Activated CD4-positive, alpha-beta T cell treated with anti-CD3 and anti-CD28 coated beads for 36 hours (primary cell): ENCODE results near the gene PIAS2. TPM values are rescaled to one million over a fixed set of nuclear protein-coding genes. Genes with fewer than 3 reads are reported as not detected.

Experiments
- ATAC-seq: fragments of 200-7000 bp; cut with Tn5 transposase; one replicate; pipeline ENCODE4 v1.10.0; 2021; ENCODE audit warnings: mild to moderate bottlenecking, moderate library complexity
- CTCF ChIA-PET: fragments of 350-600 bp; sonication (Branson Sonifier 250); formaldehyde crosslinking; loops from one replicate; lab custom pipeline; 2021; ENCODE audit warnings: antibody characterized with exemption; lab: Charles Lee
- POLR2A ChIA-PET: fragments of 350-600 bp; sonication (Branson Sonifier 250); formaldehyde crosslinking; loops from one replicate; lab custom pipeline; 2021; ENCODE audit warnings: antibody characterized with exemption, inconsistent platforms; lab: Charles Lee
- DNase-seq: peaks from one replicate; pipeline ENCODE4 v3.0.0-alpha.2; 2020
- H3K27ac Mint-ChIP-seq: one replicate; pipeline ENCODE4 v1.8.0; 2021; ENCODE audit warnings: mixed read lengths
- H3K27me3 Mint-ChIP-seq: one replicate; pipeline ENCODE4 v1.8.0; 2021; ENCODE audit warnings: mixed read lengths
- H3K36me3 Mint-ChIP-seq: one replicate; pipeline ENCODE4 v1.8.0; 2021; ENCODE audit warnings: low read depth, mixed read lengths
- H3K4me1 Mint-ChIP-seq: one replicate; pipeline ENCODE4 v1.8.0; 2021; ENCODE audit warnings: mixed read lengths
- H3K4me3 Mint-ChIP-seq: one replicate; pipeline ENCODE4 v1.8.0; 2021; ENCODE audit warnings: mild to moderate bottlenecking, moderate library complexity, mixed read lengths
- H3K9me3 Mint-ChIP-seq: one replicate; pipeline ENCODE4 v1.8.0; 2021; ENCODE audit warnings: low read depth, mixed read lengths
- intact Hi-C, 2 experiments: fragments of 100-400 bp; cut with DNase I in 1 of 2; cut with micrococcal nuclease in 1 of 2; formaldehyde crosslinking; loops; one replicate each; pipeline versions ENCODE4 v1.14.2 to v1.15.1; 2022 to 2024; cut with DNase I, micrococcal nuclease
- total RNA-seq, 2 experiments: library from RNA; stranded (reverse); gene quantifications; one replicate each; pipeline ENCODE4 v1.2.3, GENCODE V29; 2021

The PIAS2 gene
- total RNA-seq, 2 experiments from 2014 or later = 27.1 to 28.2 TPM

GRCh38 chr18:46939998-46940571, 22.8 kb upstream of the PIAS2 start:
- ChIA-PET CTCF (interaction anchor here (1.6 kb wide), 1 partner anchor 12 kb away, joined by 3 read pairs; no protein-coding TSS in a partner anchor), POLR2A (no interaction called here)
- H3K27ac Mint-ChIP-seq = no peak overlapping the region

GRCh38 chr18:46939337-46939963, 22.1 kb upstream of the PIAS2 start:
- H3K36me3 Mint-ChIP-seq = no peaks in the 10 kb centered on the region
- H3K9me3 Mint-ChIP-seq = no peaks in the 10 kb centered on the region
- no peak overlapping the region for H3K4me3 Mint-ChIP-seq
- intact Hi-C loops = no loop called here
- POLR2A ChIA-PET = no interaction called here
- no peak overlapping the region for H3K27ac Mint-ChIP-seq
- DNase-seq (no peak), ATAC-seq (no peak)
- H3K27me3 Mint-ChIP-seq = peaks cover 3% of the 10 kb centered on the region
- CTCF ChIA-PET = interaction anchor here (1.6 kb wide), 1 partner anchor 13 kb away, joined by 3 read pairs; no protein-coding TSS in a partner anchor
- no peaks in the 10 kb centered on the region for H3K4me1 Mint-ChIP-seq

More at GRCh38 chr18:46939998-46940571, 22.8 kb upstream of the PIAS2 start:
- H3K4me3 Mint-ChIP-seq = no peak overlapping the region
- ATAC-seq (no peak), DNase-seq (no peak)
- no peaks in the 10 kb centered on the region for H3K4me1 Mint-ChIP-seq
- peaks cover 3% of the 10 kb centered on the region for H3K27me3 Mint-ChIP-seq
- no peaks in the 10 kb centered on the region for H3K36me3 Mint-ChIP-seq
- intact Hi-C loops = no loop called here
- H3K9me3 Mint-ChIP-seq = no peaks in the 10 kb centered on the region

DNA sequence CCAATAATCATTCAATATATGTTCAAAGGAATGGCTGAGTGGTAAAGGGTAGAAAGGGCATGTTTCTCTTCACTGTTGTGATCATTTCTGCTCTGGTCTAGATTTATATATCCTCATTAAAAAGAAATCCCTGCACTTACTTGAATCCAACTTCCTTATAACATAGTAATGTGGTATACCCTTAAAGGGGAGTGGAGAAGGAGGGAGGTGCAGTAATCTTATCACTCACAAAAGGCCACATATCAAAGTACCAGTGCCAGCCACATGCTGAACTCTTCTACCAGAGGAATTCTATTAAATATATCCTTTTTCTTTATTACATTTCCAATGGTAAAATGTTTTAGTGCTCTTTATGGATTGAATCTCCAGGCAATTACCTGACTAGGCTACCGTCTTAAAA, 3.3 kb upstream of the PIAS2 start:
- H3K4me1 Mint-ChIP-seq = peaks cover 18% of the 10 kb centered on the region
- CTCF ChIA-PET = no interaction called here
- peaks cover 2% of the 10 kb centered on the region for H3K36me3 Mint-ChIP-seq

DNA sequence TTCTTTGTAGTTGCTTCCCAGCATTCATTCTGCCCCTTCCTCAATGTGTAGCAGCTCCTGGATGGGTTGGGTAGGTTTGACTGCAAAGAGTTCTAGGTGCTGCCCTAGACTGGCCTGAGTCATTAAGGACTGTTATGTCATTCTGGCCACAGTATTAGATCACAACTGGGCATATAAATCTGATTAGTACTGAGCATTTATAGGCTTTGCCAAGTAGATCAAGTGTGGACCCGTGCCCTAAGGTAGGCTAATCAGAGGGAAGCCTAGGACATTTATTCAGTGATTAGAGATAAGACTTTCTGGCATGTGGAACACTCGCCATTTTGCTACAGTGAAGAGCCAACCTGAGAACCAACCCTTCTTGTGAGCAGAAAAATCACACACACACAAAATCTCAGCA, 2.8 kb upstream of the PIAS2 start:
- POLR2A ChIA-PET = no interaction called here
- ATAC-seq (no peak), DNase-seq (no peak)
- H3K4me1 Mint-ChIP-seq = peaks cover 24% of the 10 kb centered on the region
- no peak overlapping the region for H3K27ac Mint-ChIP-seq
- intact Hi-C loops = no loop called here
- CTCF ChIA-PET = no interaction called here
- H3K27me3 Mint-ChIP-seq = no peaks in the 10 kb centered on the region
- no peak overlapping the region for H3K4me3 Mint-ChIP-seq
- peaks cover 2% of the 10 kb centered on the region for H3K9me3 Mint-ChIP-seq
- H3K36me3 Mint-ChIP-seq = peaks cover 2% of the 10 kb centered on the region

More for the DNA sequence above, 3.3 kb upstream of the PIAS2 start:
- no peak for ATAC-seq
- no peak for DNase-seq
- intact Hi-C loops = no loop called here
- Mint-ChIP-seq H3K27me3 (no peaks in the 10 kb centered on the region), H3K27ac (no peak overlapping the region), H3K9me3 (peaks cover 2% of the 10 kb centered on the region), H3K4me3 (no peak overlapping the region)
- POLR2A ChIA-PET = no interaction called here

DNA sequence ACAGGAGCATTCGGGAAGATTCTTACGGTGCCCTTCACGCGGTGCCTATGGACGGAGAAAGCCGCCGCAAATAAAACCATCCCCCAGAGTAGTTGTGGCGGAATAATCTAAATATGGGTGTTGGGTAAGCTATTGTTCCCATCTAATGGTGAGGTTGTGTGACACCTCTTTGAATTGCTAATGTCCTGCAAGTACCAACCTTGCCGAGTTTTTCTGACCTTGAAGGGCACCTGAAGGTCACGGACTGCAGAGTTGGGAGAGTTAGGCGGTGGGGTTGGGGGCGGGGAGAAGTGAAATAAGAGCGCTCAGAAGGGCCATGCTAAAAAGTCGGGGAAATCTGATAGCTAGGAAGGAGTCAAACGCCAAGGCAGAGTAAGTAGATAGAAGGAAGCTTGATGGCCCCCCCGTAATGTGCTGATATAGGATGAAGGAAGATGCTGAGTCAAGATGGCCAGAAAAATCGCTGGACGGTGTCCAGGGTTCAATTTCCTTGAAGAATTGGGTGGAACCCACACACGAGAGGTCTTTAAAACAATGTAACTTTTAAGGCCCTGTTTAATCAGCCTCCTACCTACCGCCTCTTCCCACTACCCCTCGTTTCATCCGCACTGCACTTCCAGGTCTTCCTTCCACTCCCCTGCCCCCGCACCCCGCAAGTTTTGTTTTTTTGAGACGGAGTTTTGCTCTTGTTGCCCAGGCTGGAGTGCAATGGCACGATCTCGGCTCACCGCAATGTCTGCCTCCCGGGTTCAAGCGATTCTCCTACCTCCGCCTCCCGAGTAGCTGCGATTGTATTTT, 695 bp upstream of the PIAS2 start:
- H3K4me1 Mint-ChIP-seq = peaks cover 43% of the 10 kb centered on the region
- peaks cover 2% of the 10 kb centered on the region for H3K36me3 Mint-ChIP-seq
- POLR2A ChIA-PET = interaction anchor here (0.6 to 1.2 kb wide), 2 partner anchors 63 to 232 kb away, joined by 3 to 7 read pairs; no protein-coding TSS in a partner anchor
- no peak for ATAC-seq
- DNase-seq = peak; percentile 38
- peaks cover 2% of the 10 kb centered on the region for H3K9me3 Mint-ChIP-seq
- intact Hi-C loops = loop anchor here (1.0 to 10.0 kb wide), 9 partner anchors 29 to 1017 kb away; partner anchors contain the start of genes HAUS1 (in 1 of the 2), HDHD2 (in 1 of the 2), IER3IP1 (in 1 of the 2) and SMAD2 (in 1 of the 2)
- peak overlapping the region; percentile 92 for H3K4me3 Mint-ChIP-seq
- CTCF ChIA-PET = interaction anchor here (0.5 to 0.7 kb wide), 3 partner anchors 33 to 574 kb away, joined by 3 to 5 read pairs (median 3); no protein-coding TSS in a partner anchor
- no peaks in the 10 kb centered on the region for H3K27me3 Mint-ChIP-seq
- peak overlapping the region; percentile 88 for H3K27ac Mint-ChIP-seq

- peaks cover 2% of the 10 kb centered on the region for H3K36me3 Mint-ChIP-seq
- H3K9me3 Mint-ChIP-seq = peaks cover 2% of the 10 kb centered on the region
- ATAC-seq = peak; percentile 46
- H3K4me3 Mint-ChIP-seq = peak overlapping the region; percentile 92
- intact Hi-C loops = loop anchor here (1.0 to 10.0 kb wide), 9 partner anchors 30 to 1018 kb away; partner anchors contain the start of genes HAUS1 (in 1 of the 2), HDHD2 (in 1 of the 2), IER3IP1 (in 1 of the 2) and SMAD2 (in 1 of the 2)
- H3K27ac Mint-ChIP-seq = peak overlapping the region; percentile 91
- H3K27me3 Mint-ChIP-seq = no peaks in the 10 kb centered on the region
- peaks cover 49% of the 10 kb centered on the region for H3K4me1 Mint-ChIP-seq
- CTCF ChIA-PET = interaction anchor here (0.6 kb wide), 1 partner anchor 150 kb away, joined by 3 read pairs; no protein-coding TSS in a partner anchor
- no peak for DNase-seq
- POLR2A ChIA-PET = no interaction called here
Observed at GRCh38 chr18:46916551-46917107, 678 bp downstream of the PIAS2 start.

DNA sequence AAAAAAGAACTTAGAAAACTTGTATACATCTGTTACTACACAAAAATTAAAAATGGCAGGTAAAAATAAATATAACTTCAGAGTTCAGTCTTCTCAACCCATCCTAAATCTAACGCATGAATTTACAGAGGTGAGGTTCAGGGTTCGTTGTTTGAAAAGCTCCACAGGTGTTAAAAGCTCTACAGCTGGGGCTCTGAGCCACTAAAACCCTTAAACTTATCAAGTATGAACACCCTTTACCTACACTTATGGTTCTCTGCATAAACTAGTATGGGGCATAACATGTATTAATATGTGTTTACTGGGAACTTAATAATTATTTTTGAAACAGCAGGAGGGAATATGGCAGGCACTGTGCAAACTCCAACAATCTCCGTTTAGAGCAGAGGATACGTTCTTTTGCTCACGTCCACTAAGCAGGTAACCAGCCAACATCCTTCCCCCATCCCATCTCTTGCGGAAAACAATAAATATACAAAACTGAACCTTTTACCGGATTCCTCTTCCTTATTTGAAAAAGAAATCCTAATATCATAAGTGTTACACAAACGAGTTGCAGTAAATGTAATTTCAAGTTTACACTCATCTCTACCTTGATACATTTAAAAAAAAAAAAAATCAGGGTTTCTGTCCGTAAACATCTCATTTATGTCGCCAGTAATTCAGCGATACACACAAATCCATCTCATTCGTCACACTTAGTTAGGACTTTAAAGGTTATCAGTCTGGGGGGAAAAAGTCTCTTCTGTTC, 1.3 kb downstream of the PIAS2 start:
- ChIA-PET POLR2A (interaction anchor here (1.1 kb wide), 1 partner anchor 101 kb away, joined by 3 read pairs; no protein-coding TSS in a partner anchor), CTCF (interaction anchor here (0.6 to 0.9 kb wide), 3 partner anchors 10 to 580 kb away, joined by 3 read pairs; no protein-coding TSS in a partner anchor)
- intact Hi-C loops = loop anchor here (2.0 to 10.0 kb wide), 9 partner anchors 31 to 1019 kb away; partner anchors contain the start of genes HAUS1 (in 1 of the 2), HDHD2 (in 1 of the 2), SMAD2 (in 1 of the 2) and ST8SIA5 (in 1 of the 2)
- Mint-ChIP-seq H3K36me3 (peaks cover 2% of the 10 kb centered on the region), H3K4me3 (peak overlapping the region; percentile 92), H3K9me3 (peaks cover 2% of the 10 kb centered on the region), H3K4me1 (peaks cover 49% of the 10 kb centered on the region), H3K27ac (peak overlapping the region; percentile 91), H3K27me3 (no peaks in the 10 kb centered on the region)
- no peak for DNase-seq
- no peak for ATAC-seq

- DNase-seq (no peak), ATAC-seq (no peak)
- Mint-ChIP-seq H3K27ac (no peak overlapping the region), H3K27me3 (no peaks in the 10 kb centered on the region), H3K36me3 (peaks cover 24% of the 10 kb centered on the region), H3K9me3 (peaks cover 2% of the 10 kb centered on the region), H3K4me3 (no peak overlapping the region), H3K4me1 (peaks cover 46% of the 10 kb centered on the region)
- ChIA-PET POLR2A (no interaction called here), CTCF (interaction anchor here (0.6 kb wide), 1 partner anchor 9 kb away, joined by 3 read pairs; no protein-coding TSS in a partner anchor)
- intact Hi-C loops = loop anchor here (10.0 kb wide), 2 partner anchors 1014 to 1024 kb away; partner anchors contain the start of gene SMAD2 (in 1 of the 2)
Observed at GRCh38 chr18:46910856-46911255, 6.5 kb downstream of the PIAS2 start.

DNA sequence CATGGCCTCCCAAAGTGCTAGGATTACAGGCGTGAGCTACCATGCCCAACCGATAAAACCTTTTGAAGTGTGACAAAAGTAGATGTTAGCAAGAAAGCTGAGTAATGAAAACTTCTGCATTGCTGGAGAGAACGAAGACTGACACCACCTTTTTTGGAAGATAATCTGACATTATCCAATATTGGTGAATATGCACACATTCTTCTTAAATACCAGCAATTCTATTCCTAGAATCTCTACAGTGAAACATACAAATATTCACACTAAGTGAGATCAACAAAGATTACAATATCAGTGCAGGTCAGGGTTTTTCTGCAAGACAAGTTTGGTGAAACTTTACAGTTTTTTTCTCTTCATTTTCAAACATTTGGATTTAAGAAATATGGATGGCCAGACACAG, 7.8 kb downstream of the PIAS2 start:
- H3K27me3 Mint-ChIP-seq = no peaks in the 10 kb centered on the region
- no peak overlapping the region for H3K27ac Mint-ChIP-seq
- no peak overlapping the region for H3K4me3 Mint-ChIP-seq
- ATAC-seq (no peak), DNase-seq (no peak)
- CTCF ChIA-PET = interaction anchor here (0.5 kb wide), 1 partner anchor 862 kb away, joined by 3 read pairs; no protein-coding TSS in a partner anchor
- peaks cover 24% of the 10 kb centered on the region for H3K36me3 Mint-ChIP-seq
- POLR2A ChIA-PET = no interaction called here
- H3K4me1 Mint-ChIP-seq = peaks cover 32% of the 10 kb centered on the region
- peaks cover 2% of the 10 kb centered on the region for H3K9me3 Mint-ChIP-seq
- intact Hi-C loops = no loop called here

GRCh38 chr18:46903406-46903805, 13.9 kb downstream of the PIAS2 start:
- Mint-ChIP-seq H3K36me3 (peaks cover 38% of the 10 kb centered on the region), H3K4me1 (peaks cover 17% of the 10 kb centered on the region), H3K4me3 (no peak overlapping the region), H3K9me3 (peaks cover 2% of the 10 kb centered on the region), H3K27ac (no peak overlapping the region), H3K27me3 (no peaks in the 10 kb centered on the region)
- ATAC-seq = no peak
- intact Hi-C loops = no loop called here
- ChIA-PET CTCF (no interaction called here), POLR2A (no interaction called here)
- DNase-seq = no peak
